Measurements from ENCODE around the gene RABAC1.
"Not testable (repeated sequence)": the region's sequence is repeated elsewhere in the genome, so short reads cannot be mapped to it uniquely, and the experiment has no call there.

DNA sequence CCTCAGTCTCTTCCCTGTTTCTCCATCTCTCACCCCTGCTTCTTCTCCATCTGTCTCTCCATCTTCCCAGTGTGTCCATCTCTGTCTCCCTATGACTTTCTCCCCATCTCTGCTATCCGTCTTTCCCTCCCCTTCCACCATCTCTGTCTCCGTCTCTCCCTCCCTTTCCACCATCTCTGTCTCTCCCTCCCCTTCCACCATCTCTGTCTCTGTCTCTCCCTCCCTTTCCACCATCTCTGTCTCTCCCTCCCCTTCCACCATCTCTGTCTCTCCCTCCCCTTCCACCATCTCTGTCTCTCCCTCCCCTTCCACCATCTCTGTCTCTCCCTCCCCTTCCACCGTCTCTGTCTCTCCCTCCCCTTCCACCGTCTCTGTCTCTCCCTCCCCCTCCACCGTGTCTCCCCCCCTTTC lies 44.7 kb downstream of the RABAC1 start:
- TF ChIP-seq, protein P1, sequence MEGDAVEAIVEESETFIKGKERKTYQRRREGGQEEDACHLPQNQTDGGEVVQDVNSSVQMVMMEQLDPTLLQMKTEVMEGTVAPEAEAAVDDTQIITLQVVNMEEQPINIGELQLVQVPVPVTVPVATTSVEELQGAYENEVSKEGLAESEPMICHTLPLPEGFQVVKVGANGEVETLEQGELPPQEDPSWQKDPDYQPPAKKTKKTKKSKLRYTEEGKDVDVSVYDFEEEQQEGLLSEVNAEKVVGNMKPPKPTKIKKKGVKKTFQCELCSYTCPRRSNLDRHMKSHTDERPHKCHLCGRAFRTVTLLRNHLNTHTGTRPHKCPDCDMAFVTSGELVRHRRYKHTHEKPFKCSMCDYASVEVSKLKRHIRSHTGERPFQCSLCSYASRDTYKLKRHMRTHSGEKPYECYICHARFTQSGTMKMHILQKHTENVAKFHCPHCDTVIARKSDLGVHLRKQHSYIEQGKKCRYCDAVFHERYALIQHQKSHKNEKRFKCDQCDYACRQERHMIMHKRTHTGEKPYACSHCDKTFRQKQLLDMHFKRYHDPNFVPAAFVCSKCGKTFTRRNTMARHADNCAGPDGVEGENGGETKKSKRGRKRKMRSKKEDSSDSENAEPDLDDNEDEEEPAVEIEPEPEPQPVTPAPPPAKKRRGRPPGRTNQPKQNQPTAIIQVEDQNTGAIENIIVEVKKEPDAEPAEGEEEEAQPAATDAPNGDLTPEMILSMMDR (IDR thresholded peaks at IDR 0.05) = not testable (repeated sequence)
- not testable (repeated sequence) for TF ChIP-seq POLR2A (IDR thresholded peaks at IDR 0.05)

All from heart left ventricle (tissue), 13 donors.